K562 (cell line): ENCODE data around the gene MEF2C. TPM values are rescaled to one million over a fixed set of nuclear protein-coding genes. Genes with fewer than 3 reads are reported as not detected.
A peak's percentile ranks its signal among the peaks of the same experiment; 100 is the strongest.

Source experiments
- CBX3 ChIP-seq, 2 experiments: IDR thresholded peaks; 1 replicate in 1 of 2; 2 replicates in 1 of 2; pipeline ENCODE4 v1.6.1; 2012; ENCODE audit warnings: inconsistent platforms in 2 of 2, low read length in 2 of 2, borderline replicate concordance in 1 of 2, control low read depth in 1 of 2
- CCAR2 ChIP-seq: fragments of 200-400 bp; formaldehyde crosslinking; IDR thresholded peaks from 2 replicates; pipeline ENCODE4 v1.6.1; 2017; ENCODE audit warnings: mild to moderate bottlenecking, low read depth, low read length
- FOXJ2 ChIP-seq: fragments of 200-800 bp; sonication (Bioruptor generic); IDR thresholded peaks from 2 replicates; pipeline ENCODE4 v1.6.1; 2016; ENCODE audit warnings: missing genetic modification characterization, missing compliant biosample characterization
- FOXK2 ChIP-seq, 2 experiments: fragments of 450-650 bp; IDR thresholded peaks in 1 of 2; conservative IDR thresholded peaks in 1 of 2; 2 replicates each; pipeline ENCODE4 v1.6.1; 2016; ENCODE audit warnings: low read depth in 2 of 2, mild to moderate bottlenecking in 1 of 2
- HMG20B ChIP-seq: fragments of 250-450 bp; sonication (Bioruptor Pico); IDR thresholded peaks from 2 replicates; pipeline ENCODE4 v1.5.0; 2021; ENCODE audit warnings: mild to moderate bottlenecking
- ILK ChIP-seq: fragments of 450-650 bp; IDR thresholded peaks from 2 replicates; pipeline ENCODE4 v1.6.1; 2016; ENCODE audit warnings: missing genetic modification characterization, low read depth, mild to moderate bottlenecking, missing compliant biosample characterization, moderate library complexity, borderline replicate concordance
- NFXL1 ChIP-seq: fragments of 450-650 bp; formaldehyde crosslinking; IDR thresholded peaks from 2 replicates; pipeline ENCODE4 v1.4.0; 2021; ENCODE audit warnings: mild to moderate bottlenecking
- SAFB ChIP-seq: fragments of 200-400 bp; formaldehyde crosslinking; IDR thresholded peaks from 2 replicates; pipeline ENCODE4 v1.6.1; 2017; ENCODE audit warnings: low read depth, low read length, borderline replicate concordance
- TARDBP ChIP-seq: fragments of 450-650 bp; IDR thresholded peaks from 2 replicates; pipeline ENCODE4 v1.6.1; 2016
- TGIF2 ChIP-seq: sonication (generic); formaldehyde crosslinking; IDR thresholded peaks from 2 replicates; pipeline ENCODE4 v1.8.1; 2022; ENCODE audit warnings: mild to moderate bottlenecking, missing genetic modification reagents, moderate library complexity
- TSC22D4 ChIP-seq: fragments of 450-650 bp; IDR thresholded peaks from 2 replicates; pipeline ENCODE4 v1.6.1; 2016; ENCODE audit warnings: missing genetic modification characterization, missing biosample characterization, control low read depth
- ZNF507 ChIP-seq: conservative IDR thresholded peaks from 2 replicates; pipeline ENCODE4 v1.6.1; 2017; ENCODE audit warnings: missing genetic modification characterization, missing compliant biosample characterization
- polyA plus RNA-seq, 8 experiments: library from polyadenylated mRNA; depleted of rRNA in 4 of 8; stranded (reverse) in 5 of 8; unstranded in 3 of 8; fragments of >200 nt; fragmentation: Nextera tagmentation in 2 of 8; fragmentation: Illumina TruSeq in 1 of 8; extraction: Ambion mirVana in 2 of 8; extraction: Trizol in 1 of 8; gene quantifications; 2 replicates each; pipeline versions ENCODE4 v1.2.1 to v1.2.3, GENCODE V29; 2011 to 2014; ENCODE audit warnings: inconsistent platforms in 1 of 8, missing spikeins in 1 of 8
- total RNA-seq, 7 experiments: library from RNA; depleted of rRNA in 6 of 7; stranded (reverse); fragments of >200 nt in 6 of 7; fragmentation: Illumina TruSeq in 2 of 7; extraction: Trizol in 2 of 7; gene quantifications; 2 replicates each; pipeline versions ENCODE4 v1.2.1 to v1.2.3, GENCODE V29; 2011 to 2021; ENCODE audit warnings: low replicate concordance in 1 of 7
- TF ChIP-seq, protein P1 (sequence below): sonication (generic); formaldehyde crosslinking; IDR thresholded peaks from 2 replicates; pipeline ENCODE4 v1.8.0; 2022; ENCODE audit warnings: missing genetic modification reagents, mild to moderate bottlenecking, moderate library complexity, borderline replicate concordance
- TF ChIP-seq, protein P2 (sequence below): fragments of 450-650 bp; formaldehyde crosslinking; IDR thresholded peaks from 2 replicates; pipeline ENCODE4 v1.4.0; 2022; ENCODE audit warnings: mild to moderate bottlenecking, moderate library complexity
- TF ChIP-seq, protein P3 (sequence below): fragments of 450-650 bp; formaldehyde crosslinking; IDR thresholded peaks from 2 replicates; pipeline ENCODE4 v1.4.0; 2020; ENCODE audit warnings: mild to moderate bottlenecking, moderate library complexity
- TF ChIP-seq, protein P4 (sequence below): fragments of 450-650 bp; IDR thresholded peaks from 2 replicates; pipeline ENCODE4 v1.6.1; 2017; ENCODE audit warnings: antibody characterized with exemption, mild to moderate bottlenecking
- TF ChIP-seq, protein P5 (sequence below): IDR thresholded peaks from 3 replicates; pipeline ENCODE4 v1.6.1; 2011; ENCODE audit warnings: borderline replicate concordance, mild to moderate bottlenecking; ENCODE audit not compliant: insufficient read length, insufficient read depth

Gene MEF2C
- total and polyA plus RNA-seq, 9 of the 15 experiments (the other 6 are each of a cell fraction or from before 2014, with no cell fraction given) = 25.1 to 67.8 (median 58.3) TPM

DNA sequence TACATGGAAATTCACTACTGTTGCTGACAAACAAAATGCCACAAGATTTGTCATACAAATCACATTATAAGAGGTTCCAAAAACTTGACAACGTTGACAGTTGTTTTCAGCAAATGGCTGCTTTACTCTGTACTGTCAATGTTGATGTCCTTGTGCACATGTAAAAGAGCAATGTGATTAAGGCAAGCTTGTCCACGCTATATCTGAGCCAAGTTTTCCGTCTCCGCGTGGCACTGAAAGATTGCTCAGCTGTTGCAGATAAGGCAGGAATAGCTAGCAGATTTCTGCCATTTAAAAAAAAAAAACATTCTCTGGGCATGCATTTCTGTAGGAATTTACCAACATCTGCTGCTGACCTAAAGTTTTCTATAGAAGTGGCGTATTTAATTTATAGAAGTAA is 46.4 kb upstream of the MEF2C start (continued):
- TF ChIP-seq, protein P1, sequence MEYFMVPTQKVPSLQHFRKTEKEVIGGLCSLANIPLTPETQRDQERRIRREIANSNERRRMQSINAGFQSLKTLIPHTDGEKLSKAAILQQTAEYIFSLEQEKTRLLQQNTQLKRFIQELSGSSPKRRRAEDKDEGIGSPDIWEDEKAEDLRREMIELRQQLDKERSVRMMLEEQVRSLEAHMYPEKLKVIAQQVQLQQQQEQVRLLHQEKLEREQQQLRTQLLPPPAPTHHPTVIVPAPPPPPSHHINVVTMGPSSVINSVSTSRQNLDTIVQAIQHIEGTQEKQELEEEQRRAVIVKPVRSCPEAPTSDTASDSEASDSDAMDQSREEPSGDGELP (CRISPR knock-in tag) = peak; percentile 45; the same call in 1 of the 2 replicates
- TF ChIP-seq HMG20B = no peak
- TF ChIP-seq, protein P2, sequence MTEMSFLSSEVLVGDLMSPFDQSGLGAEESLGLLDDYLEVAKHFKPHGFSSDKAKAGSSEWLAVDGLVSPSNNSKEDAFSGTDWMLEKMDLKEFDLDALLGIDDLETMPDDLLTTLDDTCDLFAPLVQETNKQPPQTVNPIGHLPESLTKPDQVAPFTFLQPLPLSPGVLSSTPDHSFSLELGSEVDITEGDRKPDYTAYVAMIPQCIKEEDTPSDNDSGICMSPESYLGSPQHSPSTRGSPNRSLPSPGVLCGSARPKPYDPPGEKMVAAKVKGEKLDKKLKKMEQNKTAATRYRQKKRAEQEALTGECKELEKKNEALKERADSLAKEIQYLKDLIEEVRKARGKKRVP (CRISPR knock-in tag) = no peak
- no peak for TF ChIP-seq ILK (tag)
- TF ChIP-seq NFXL1 (CRISPR knock-in tag) = no peak
- TF ChIP-seq, protein P3, sequence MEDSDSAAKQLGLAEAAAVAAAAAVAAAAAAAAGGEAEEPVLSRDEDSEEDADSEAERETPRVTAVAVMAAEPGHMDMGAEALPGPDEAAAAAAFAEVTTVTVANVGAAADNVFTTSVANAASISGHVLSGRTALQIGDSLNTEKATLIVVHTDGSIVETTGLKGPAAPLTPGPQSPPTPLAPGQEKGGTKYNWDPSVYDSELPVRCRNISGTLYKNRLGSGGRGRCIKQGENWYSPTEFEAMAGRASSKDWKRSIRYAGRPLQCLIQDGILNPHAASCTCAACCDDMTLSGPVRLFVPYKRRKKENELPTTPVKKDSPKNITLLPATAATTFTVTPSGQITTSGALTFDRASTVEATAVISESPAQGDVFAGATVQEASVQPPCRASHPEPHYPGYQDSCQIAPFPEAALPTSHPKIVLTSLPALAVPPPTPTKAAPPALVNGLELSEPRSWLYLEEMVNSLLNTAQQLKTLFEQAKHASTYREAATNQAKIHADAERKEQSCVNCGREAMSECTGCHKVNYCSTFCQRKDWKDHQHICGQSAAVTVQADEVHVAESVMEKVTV = no peak
- TF ChIP-seq CBX3 (IDR thresholded peaks at IDR 0.05; ENCODE audit: borderline replicate concordance in 1 of 2, low read length in 2 of 2) = peak in 1 of 2 experiments; percentile 13; a peak in 1 of 3 replicates
- TF ChIP-seq CCAR2 = no peak
- TF ChIP-seq, protein P4, sequence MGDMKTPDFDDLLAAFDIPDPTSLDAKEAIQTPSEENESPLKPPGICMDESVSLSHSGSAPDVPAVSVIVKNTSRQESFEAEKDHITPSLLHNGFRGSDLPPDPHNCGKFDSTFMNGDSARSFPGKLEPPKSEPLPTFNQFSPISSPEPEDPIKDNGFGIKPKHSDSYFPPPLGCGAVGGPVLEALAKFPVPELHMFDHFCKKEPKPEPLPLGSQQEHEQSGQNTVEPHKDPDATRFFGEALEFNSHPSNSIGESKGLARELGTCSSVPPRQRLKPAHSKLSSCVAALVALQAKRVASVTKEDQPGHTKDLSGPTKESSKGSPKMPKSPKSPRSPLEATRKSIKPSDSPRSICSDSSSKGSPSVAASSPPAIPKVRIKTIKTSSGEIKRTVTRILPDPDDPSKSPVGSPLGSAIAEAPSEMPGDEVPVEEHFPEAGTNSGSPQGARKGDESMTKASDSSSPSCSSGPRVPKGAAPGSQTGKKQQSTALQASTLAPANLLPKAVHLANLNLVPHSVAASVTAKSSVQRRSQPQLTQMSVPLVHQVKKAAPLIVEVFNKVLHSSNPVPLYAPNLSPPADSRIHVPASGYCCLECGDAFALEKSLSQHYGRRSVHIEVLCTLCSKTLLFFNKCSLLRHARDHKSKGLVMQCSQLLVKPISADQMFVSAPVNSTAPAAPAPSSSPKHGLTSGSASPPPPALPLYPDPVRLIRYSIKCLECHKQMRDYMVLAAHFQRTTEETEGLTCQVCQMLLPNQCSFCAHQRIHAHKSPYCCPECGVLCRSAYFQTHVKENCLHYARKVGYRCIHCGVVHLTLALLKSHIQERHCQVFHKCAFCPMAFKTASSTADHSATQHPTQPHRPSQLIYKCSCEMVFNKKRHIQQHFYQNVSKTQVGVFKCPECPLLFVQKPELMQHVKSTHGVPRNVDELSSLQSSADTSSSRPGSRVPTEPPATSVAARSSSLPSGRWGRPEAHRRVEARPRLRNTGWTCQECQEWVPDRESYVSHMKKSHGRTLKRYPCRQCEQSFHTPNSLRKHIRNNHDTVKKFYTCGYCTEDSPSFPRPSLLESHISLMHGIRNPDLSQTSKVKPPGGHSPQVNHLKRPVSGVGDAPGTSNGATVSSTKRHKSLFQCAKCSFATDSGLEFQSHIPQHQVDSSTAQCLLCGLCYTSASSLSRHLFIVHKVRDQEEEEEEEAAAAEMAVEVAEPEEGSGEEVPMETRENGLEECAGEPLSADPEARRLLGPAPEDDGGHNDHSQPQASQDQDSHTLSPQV = peak; percentile 87
- no peak for TF ChIP-seq ZNF507
- TF ChIP-seq TSC22D4 = no peak
- TF ChIP-seq SAFB = no peak
- no peak for TF ChIP-seq TGIF2 (CRISPR knock-in tag)
- TF ChIP-seq, protein P5, sequence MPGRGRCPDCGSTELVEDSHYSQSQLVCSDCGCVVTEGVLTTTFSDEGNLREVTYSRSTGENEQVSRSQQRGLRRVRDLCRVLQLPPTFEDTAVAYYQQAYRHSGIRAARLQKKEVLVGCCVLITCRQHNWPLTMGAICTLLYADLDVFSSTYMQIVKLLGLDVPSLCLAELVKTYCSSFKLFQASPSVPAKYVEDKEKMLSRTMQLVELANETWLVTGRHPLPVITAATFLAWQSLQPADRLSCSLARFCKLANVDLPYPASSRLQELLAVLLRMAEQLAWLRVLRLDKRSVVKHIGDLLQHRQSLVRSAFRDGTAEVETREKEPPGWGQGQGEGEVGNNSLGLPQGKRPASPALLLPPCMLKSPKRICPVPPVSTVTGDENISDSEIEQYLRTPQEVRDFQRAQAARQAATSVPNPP = no peak
- peak in 1 of 2 experiments; percentile 53; a peak in 1 of 4 replicates for TF ChIP-seq FOXK2 (conservative IDR thresholded peaks at IDR 0.05 in 1 of 2, IDR thresholded peaks at IDR 0.05 in 1 of 2; ENCODE audit: low read depth in 2 of 2)
- 0 out of 2 replicates have a peak, but pooled peaks have one; percentile 18 for TF ChIP-seq FOXJ2 (tag)
- TF ChIP-seq TARDBP = no peak
